HCT116 (cell line): Measurements from ENCODE around the gene RGS6. TPM values are rescaled to one million over a fixed set of nuclear protein-coding genes. Genes with fewer than 3 reads are reported as not detected.

Experiments used
- ATAC-seq: fragments of 200-7000 bp; cut with Tn5 transposase; 2 replicates; pipeline ENCODE4 v1.9.1; 2020; ENCODE audit warnings: mild to moderate bottlenecking, moderate library complexity
- BruUV-seq: library from RNA; stranded (reverse); fragments of 400-500 nt; replicated peaks from 2 replicates; lab custom pipeline; 2021; lab: Mats Ljungman, UMichigan
- CTCF ChIA-PET: fragments of 300-600 bp; sonication (Branson Sonifier 250); formaldehyde crosslinking; loops from one replicate; lab custom pipeline; 2021; ENCODE audit warnings: antibody characterized with exemption; lab: Charles Lee
- POLR2A ChIA-PET: fragments of 300-600, 350-600 bp; sonication (Branson Sonifier 250); formaldehyde crosslinking; loops from one replicate; lab custom pipeline; 2021; ENCODE audit warnings: antibody characterized with exemption; lab: Charles Lee
- RAD21 ChIA-PET, 2 experiments: fragments of 300-600 bp; sonication (Branson Sonifier 250); formaldehyde crosslinking; loops; one replicate each; lab custom pipeline; 2023; ENCODE audit warnings: low total read pairs in 2 of 2; ENCODE audit not compliant: uncharacterized antibody in 2 of 2, unreplicated experiment in 2 of 2, low non-redundant PET in 1 of 2; lab: Charles Lee
- DNase-seq: peaks from one replicate; pipeline ENCODE4 v3.0.0-alpha.2; 2010; ENCODE audit warnings: low read depth, low spot score
- H2AFZ ChIP-seq: fragments of 200-600 bp; shearing (Covaris generic), sonication (generic); 2 replicates; pipeline ENCODE4 v1.6.1; 2017; ENCODE audit warnings: low read depth, mixed run types, mixed read lengths, antibody characterized with exemption, low read length; ENCODE audit not compliant: poor library complexity, severe bottlenecking
- H3K27ac ChIP-seq: 2 replicates; pipeline ENCODE4 v1.5.1; 2012; ENCODE audit warnings: low read depth, low read length
- H3K27me3 ChIP-seq: fragments of 200-600 bp; sonication (generic); 2 replicates; pipeline ENCODE4 v1.6.1; 2016; ENCODE audit warnings: mixed run types, low read length, mixed read lengths; ENCODE audit not compliant: insufficient read depth
- H3K36me3 ChIP-seq, 2 experiments: fragments of 200-500 bp in 1 of 2; fragments of 200-600 bp in 1 of 2; sonication (Bioruptor generic) in 1 of 2; sonication (generic) in 1 of 2; 2 replicates each; pipeline versions ENCODE4 v1.5.1 to v1.6.1; 2014 to 2016; ENCODE audit warnings: low read length in 2 of 2, inconsistent platforms in 1 of 2, mixed read lengths in 1 of 2, mixed run types in 1 of 2; ENCODE audit not compliant: insufficient read depth in 2 of 2, control insufficient read depth in 1 of 2
- H3K4me1 ChIP-seq, 2 experiments: fragments of 200-600 bp in 1 of 2; sonication (generic) in 1 of 2; 2 replicates each; pipeline versions ENCODE4 v1.5.1 to v1.6.1; 2012 to 2017; ENCODE audit warnings: low read length in 2 of 2, inconsistent platforms in 1 of 2, mild to moderate bottlenecking in 1 of 2, mixed read lengths in 1 of 2, mixed run types in 1 of 2, moderate library complexity in 1 of 2; ENCODE audit not compliant: insufficient read depth in 2 of 2, control insufficient read depth in 1 of 2
- H3K4me2 ChIP-seq: fragments of 200-600 bp; sonication (generic); 2 replicates; pipeline ENCODE4 v1.6.1; 2017; ENCODE audit warnings: mixed run types, low read length, mixed read lengths
- H3K4me3 ChIP-seq, 2 experiments: fragments of 200-600 bp in 1 of 2; sonication (generic) in 1 of 2; replicated peaks in 1 of 2; 2 replicates each; pipeline ENCODE4 v1.5.1; 2011 to 2016; ENCODE audit warnings: low read length in 2 of 2, control low read depth in 1 of 2, low read depth in 1 of 2, mild to moderate bottlenecking in 1 of 2, mixed read lengths in 1 of 2, mixed run types in 1 of 2
- H3K79me2 ChIP-seq: fragments of 200-600 bp; sonication (generic); 2 replicates; pipeline ENCODE4 v1.6.1; 2017; ENCODE audit warnings: mild to moderate bottlenecking, mixed run types, low read length, moderate library complexity, mixed read lengths; ENCODE audit not compliant: insufficient read depth
- H3K9ac ChIP-seq: fragments of 200-600 bp; sonication (generic); 2 replicates; pipeline ENCODE4 v1.6.1; 2016; ENCODE audit warnings: low read length, mixed read lengths
- H3K9me2 ChIP-seq: fragments of 200-600 bp; sonication (generic), shearing (Covaris generic); 2 replicates; pipeline ENCODE4 v1.6.1; 2017; ENCODE audit warnings: mixed run types, mild to moderate bottlenecking, moderate library complexity; ENCODE audit not compliant: insufficient read depth
- H3K9me3 ChIP-seq, 2 experiments: fragments of 200-500 bp in 1 of 2; fragments of 200-600 bp in 1 of 2; sonication (Bioruptor generic) in 1 of 2; sonication (generic) in 1 of 2; 2 replicates each; pipeline ENCODE4 v1.6.1; 2014 to 2017; ENCODE audit warnings: low read length in 2 of 2, mixed read lengths in 2 of 2, inconsistent platforms in 1 of 2, low read depth in 1 of 2, mild to moderate bottlenecking in 1 of 2, mixed run types in 1 of 2, moderate library complexity in 1 of 2; ENCODE audit not compliant: control insufficient read depth in 1 of 2, insufficient read depth in 1 of 2
- H4K20me1 ChIP-seq: fragments of 200-600 bp; sonication (generic), shearing (Covaris generic); 2 replicates; pipeline ENCODE4 v1.6.1; 2017; ENCODE audit warnings: mixed run types, mild to moderate bottlenecking, moderate library complexity; ENCODE audit not compliant: insufficient read depth
- ELF1 ChIP-seq: IDR thresholded peaks from 2 replicates; pipeline ENCODE4 v1.6.1; 2012; ENCODE audit warnings: low read depth, borderline replicate concordance
- POLR2AphosphoS5 ChIP-seq: IDR thresholded peaks from 2 replicates; pipeline ENCODE4 v1.6.1; 2011; ENCODE audit warnings: mild to moderate bottlenecking, low read depth, low read length, moderate library complexity
- SP1 ChIP-seq: IDR thresholded peaks from 2 replicates; pipeline ENCODE4 v1.6.1; 2012; ENCODE audit warnings: low read depth
- intact Hi-C: fragments of 100-400 bp; cut with micrococcal nuclease; formaldehyde crosslinking; loops from 2 replicates; pipeline ENCODE4 v1.10.0; 2022
- total RNA-seq: library from RNA; stranded (reverse); gene quantifications from one replicate; pipeline ENCODE4 v1.2.1, GENCODE V29; 2021; ENCODE audit not compliant: unreplicated experiment

The RGS6 gene
- total RNA-seq, 1 experiment from 2014 or later, result 4.7 TPM

GRCh38 chr14:72512281-72512680 is 580.1 kb downstream of the RGS6 start:
- intact Hi-C loops, result loop anchor here (5.0 kb wide), 1 partner anchor 960 kb away; no protein-coding TSS in a partner anchor
- ChIA-PET POLR2A (no interaction called here), RAD21 (no interaction called here), CTCF (interaction anchor here (1.0 kb wide), 1 partner anchor 393 kb away, joined by 5 read pairs; no protein-coding TSS in a partner anchor)
- no peaks in the 10 kb centered on the region; the same call in 1 of the 2 replicates for H3K27me3 ChIP-seq
- no TSS peak for BruUV-seq
- H3K36me3 ChIP-seq, result no peaks in the 10 kb centered on the region
- no peaks in the 10 kb centered on the region for H4K20me1 ChIP-seq
- H3K79me2 ChIP-seq, result no peaks in the 10 kb centered on the region
- no peak overlapping the region for H3K9ac ChIP-seq
- no peak overlapping the region for H3K27ac ChIP-seq
- no peak for ATAC-seq
- H3K9me2 ChIP-seq, result no peaks in the 10 kb centered on the region
- H3K4me1 ChIP-seq, result no peaks in the 10 kb centered on the region
- no peak overlapping the region for H2AFZ ChIP-seq
- no peak overlapping the region for H3K4me2 ChIP-seq
- no peak overlapping the region for H3K4me3 ChIP-seq
- no peak for TF ChIP-seq SP1
- no peak for DNase-seq
- no peaks in the 10 kb centered on the region for H3K9me3 ChIP-seq

- intact Hi-C loops, result loop anchor here (5.0 kb wide), 1 partner anchor 959 kb away; no protein-coding TSS in a partner anchor
- ATAC-seq, result no peak
- TF ChIP-seq ELF1 (no peak), POLR2AphosphoS5 (no peak)
- Histone ChIP-seq H3K4me3 (no peak overlapping the region), H3K27me3 (no peaks in the 10 kb centered on the region; the same call in 1 of the 2 replicates), H3K79me2 (no peaks in the 10 kb centered on the region), H3K9me2 (no peaks in the 10 kb centered on the region), H2AFZ (no peak overlapping the region), H3K9ac (no peak overlapping the region), H3K9me3 (no peaks in the 10 kb centered on the region), H3K4me2 (no peak overlapping the region), H3K36me3 (no peaks in the 10 kb centered on the region), H3K4me1 (no peaks in the 10 kb centered on the region), H3K27ac (no peak overlapping the region), H4K20me1 (no peaks in the 10 kb centered on the region)
- ChIA-PET CTCF (interaction anchor here (1.2 to 5.6 kb wide), 5 partner anchors 8 to 959 kb away, joined by 5 to 89 read pairs (median 14); no protein-coding TSS in a partner anchor), POLR2A (no interaction called here), RAD21 (interaction anchor here in 1 of 2 experiments (0.8 to 1.5 kb wide), 2 partner anchors 405 to 436 kb away, joined by 3 to 6 read pairs; no protein-coding TSS in a partner anchor)
- no peak for DNase-seq
- BruUV-seq, result no TSS peak
These were observed 580.7 kb downstream of the RGS6 start for GRCh38 chr14:72512925-72513324.
